T47D (cell line): ENCODE results near the gene EGFLAM.

Source experiments
- DNase-seq, 2 experiments: peaks; one replicate each; pipeline versions ENCODE4 v3.0.0 to v3.0.0-alpha.2; 2011 to 2012; ENCODE audit warnings: low read depth in 1 of 2, low spot score in 1 of 2
- JUND ChIP-seq: IDR thresholded peaks from 2 replicates; pipeline ENCODE4 v1.6.1; 2012; ENCODE audit warnings: low read depth
- in situ Hi-C: cut with HindIII; loops from 2 replicates; pipeline ENCODE4 v1.10.0; 2016; ENCODE audit warnings: low sequenced_read_pairs, low pct_unique_long_range_greater_than_20kb

Gene EGFLAM

DNA sequence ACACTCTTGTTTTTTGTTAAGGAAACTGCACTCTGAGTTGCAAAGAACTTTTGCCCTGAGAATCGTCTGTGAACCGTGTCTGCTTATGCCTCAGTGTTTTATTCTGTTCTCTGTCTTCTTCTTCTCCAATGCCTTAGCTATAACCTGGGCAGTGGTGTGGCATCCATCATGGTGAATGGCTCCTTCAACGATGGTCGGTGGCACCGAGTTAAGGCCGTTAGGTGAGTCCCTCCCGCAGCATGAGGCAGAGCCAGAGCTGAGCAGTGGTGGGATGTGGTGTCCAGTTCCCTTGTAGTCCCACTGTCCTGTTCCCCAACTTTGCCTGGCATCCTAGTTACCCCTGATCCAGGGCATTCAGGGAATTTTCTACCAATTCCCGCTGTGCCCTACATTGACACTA lies 199.8 kb downstream of the EGFLAM start:
- TF ChIP-seq JUND: no peak
- in situ Hi-C loops: no loop called here
- no peak for DNase-seq

DNA sequence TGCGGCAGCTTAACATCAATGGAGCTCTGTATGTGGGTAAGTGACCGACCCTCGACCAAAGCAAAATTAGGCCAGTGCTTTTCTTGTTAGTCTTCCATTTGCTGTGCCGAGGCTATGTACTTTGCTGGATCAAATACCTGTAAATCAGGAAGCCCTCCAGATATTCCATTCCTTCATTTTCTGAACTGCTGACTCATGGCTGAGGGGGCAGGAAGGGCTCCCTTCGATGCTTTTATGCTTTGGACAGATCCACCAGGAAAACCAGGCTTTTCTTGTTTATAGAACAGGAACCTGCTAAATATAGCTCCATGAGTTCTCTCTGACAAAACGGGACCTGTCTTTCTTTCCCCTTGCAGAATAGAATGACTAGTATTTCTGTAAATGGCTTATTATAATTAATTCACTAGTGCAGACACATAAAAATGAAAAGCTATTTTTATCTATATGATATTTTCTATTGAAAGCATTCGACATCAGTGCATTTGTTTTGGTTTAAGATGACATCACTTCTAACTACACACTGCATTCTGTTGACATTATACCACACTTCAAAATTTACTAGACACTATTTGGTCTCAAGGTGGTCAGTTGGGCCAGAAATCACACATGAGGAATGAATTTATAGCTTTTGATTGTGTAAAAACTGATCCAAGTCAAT lies 204.7 kb downstream of the EGFLAM start:
- in situ Hi-C loops: no loop called here
- DNase-seq: peak in 1 of 2 experiments; percentile 38
- TF ChIP-seq JUND: no peak

DNA sequence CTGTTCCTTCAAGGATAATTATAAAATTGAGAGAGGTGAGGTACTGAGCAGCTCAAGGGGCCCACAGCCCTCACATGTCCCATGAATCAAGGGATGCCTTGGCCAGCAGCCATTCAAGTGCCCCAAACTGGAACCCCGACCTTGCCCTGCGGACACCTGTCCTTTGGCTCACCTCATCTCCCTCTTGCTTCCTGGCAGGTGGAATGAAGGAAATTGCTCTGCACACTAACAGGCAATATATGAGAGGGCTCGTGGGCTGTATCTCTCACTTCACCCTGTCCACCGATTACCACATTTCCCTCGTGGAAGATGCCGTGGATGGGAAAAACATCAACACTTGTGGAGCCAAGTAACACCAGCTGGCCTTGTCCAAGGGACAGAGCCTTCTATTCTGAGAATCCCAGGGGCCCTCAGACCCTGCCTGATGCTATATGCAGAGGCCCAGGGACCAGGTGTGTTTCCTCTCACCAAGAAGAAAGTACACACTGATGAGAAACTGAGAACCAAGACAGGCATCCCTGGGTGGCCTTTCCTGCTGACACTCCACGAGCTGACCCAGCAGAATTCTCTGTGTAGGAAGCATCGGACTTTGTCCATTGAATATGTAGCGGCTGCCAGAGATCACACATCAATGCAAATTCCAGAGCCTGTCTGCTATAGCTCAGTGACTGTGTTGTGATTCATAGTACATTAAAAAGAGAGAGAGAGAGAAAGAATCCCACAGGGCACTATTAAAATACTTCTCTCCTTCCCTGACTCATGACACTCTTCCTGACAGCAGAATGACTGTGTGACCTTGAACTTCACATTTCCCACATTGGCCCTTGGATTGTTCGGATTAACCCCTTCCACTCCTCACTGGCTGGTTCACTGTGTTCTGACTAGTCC lies 205.5 kb downstream of the EGFLAM start:
- peak in 1 of 2 experiments; percentile 34 for DNase-seq
- no peak for TF ChIP-seq JUND
- in situ Hi-C loops: no loop called here

DNA sequence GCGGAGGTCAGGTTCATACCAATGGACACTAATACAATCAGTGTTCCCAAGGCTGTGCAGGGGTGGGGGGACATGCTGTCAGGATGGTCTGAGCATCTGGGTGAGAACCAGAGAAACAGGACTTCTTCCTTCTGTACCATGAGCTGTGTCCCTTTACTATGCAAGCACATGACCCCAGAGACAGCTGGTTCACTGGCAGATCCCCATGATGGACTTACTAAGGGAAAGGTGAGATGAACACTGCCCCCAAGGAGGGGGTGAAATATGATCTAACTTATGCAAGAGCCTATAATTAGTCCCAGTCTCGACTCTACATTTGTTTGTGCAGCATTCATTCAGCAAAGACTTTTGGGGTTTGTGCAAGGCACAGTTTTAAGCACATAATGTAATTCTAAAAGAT lies 206.7 kb downstream of the EGFLAM start:
- no peak for TF ChIP-seq JUND
- no peak for DNase-seq
- in situ Hi-C loops: no loop called here

DNA sequence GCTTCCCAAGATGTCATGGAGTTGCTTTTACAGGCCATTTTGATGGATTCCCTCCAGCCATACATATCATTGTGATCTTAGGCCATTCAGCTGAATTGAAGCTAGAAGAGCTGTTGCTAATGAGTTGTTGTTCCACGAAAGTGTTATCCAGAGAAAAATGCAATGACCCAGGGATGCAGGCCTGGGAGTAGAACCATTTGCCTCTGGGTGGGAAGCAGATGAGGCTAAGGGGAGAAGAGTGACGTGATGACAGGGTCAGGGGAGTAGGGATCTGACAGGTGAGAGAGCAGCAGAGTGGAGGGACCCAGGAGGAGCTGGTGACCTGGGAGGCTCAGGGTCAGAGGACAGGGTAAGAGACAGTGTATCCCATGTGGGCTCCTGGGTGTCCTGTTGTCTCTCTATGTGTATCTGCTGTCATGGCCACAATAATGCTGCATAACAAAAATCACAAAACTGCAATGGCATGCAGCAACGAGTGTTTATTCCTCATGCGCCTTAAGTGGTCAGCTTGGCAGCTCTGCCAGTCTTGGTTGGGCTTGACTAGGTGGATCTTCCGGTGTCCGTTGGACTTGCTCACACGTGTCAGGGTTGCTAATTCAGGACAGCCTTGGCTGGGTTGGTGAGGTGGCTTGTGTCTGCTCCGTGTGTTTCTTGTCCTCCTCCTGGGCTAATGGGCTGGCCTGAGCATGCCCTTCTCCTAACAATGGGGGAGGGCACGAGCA lies 207.5 kb downstream of the EGFLAM start:
- in situ Hi-C loops: no loop called here
- no peak for TF ChIP-seq JUND
- no peak for DNase-seq

DNA sequence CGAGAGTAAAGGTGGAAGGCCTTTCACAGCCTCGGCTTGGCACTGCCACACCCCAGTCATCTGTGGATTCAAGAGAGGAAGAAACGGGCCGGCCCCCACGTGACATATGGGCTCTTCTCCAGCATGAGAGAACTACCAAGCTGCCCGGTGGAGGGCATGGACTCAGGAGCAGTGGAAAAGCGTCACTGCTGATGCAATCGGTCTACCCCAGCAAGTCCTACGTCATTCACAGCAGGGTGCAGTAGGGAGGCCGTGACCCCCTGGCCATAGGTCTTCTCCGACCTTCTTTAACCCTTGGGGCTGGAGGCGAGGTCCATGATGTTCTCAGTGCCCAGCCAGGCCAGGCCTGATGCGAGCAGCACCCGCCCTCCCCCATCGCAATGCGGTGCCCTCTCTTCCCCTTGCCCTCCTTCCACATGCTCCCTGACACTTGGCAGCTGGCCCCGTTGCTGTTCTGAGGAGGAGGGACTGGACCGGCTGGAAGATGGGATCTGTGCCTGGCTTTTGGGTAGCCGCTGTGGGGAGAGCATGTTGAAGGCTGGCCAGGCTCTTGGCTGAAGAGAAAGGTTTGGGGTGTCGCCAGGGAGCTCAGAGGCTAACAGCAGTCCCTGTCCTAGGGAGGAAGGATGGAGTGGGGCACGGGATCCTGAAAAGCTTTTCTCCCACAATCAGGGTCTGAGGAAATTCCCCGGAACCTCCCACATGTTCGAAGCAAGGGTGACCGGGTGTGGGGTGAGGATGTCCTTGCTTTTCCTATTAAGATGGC lies 208.2 kb downstream of the EGFLAM start:
- in situ Hi-C loops: no loop called here
- TF ChIP-seq JUND: no peak
- DNase-seq: no peak

DNA sequence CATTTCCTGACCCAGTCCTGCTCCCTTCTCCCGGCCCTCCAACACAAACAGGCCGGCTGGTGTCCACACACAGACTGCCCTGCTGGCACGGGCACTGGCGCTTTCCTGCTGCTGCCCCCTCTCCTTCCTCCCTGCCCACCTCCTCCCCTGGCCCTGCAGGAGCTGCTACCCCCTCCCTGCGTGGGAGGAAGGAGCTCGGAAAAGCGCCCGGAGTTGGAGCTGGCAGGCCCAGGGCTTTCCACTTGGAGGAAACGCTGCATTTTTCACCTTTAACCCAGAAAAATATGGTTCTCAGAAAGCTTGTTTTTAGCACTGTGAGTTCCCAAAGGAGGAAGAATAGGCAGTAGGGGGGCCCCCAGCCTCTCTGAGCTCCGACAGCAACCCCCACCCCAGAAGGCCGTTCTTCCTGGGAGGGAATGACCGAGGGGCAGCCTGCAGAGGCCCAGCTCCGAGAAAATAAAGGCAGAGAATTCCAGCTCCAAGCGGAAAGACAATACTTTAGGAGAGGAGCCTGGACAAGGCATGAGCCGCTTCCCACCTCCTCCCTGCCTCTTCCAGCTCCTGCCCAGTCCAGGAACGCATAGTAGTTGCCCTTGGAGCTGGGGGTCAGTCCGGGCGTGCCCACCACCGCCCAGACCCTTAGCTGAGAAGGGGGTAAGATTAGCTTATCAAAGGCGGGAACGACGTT lies 209.1 kb downstream of the EGFLAM start:
- in situ Hi-C loops: no loop called here
- TF ChIP-seq JUND: no peak

DNA sequence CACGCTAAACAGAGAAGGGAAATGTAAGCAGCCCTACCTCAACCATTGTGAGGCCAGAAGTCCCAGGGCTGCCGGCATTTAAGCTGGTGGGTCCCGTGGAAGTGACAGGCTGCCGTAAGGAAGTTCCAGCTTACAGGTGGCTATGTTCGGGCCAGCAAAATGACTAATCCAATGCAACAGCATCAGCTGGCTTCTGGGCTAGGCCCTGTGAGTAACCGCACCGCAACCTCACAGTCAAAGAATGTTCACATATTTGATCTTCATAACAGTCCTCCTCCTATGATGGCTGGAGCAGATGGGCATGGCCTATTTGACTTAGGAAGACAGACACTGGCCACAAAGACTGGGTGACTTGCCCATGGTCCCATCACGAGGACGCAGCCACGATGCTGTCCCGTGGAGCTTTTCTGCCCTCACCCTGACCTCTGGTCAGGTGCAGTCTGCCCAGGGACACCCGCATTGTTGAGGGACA lies 209.9 kb downstream of the EGFLAM start:
- in situ Hi-C loops: no loop called here
- no peak for DNase-seq
- TF ChIP-seq JUND: no peak

More for the DNA sequence above, 209.1 kb downstream of the EGFLAM start:
- DNase-seq: no peak

DNA sequence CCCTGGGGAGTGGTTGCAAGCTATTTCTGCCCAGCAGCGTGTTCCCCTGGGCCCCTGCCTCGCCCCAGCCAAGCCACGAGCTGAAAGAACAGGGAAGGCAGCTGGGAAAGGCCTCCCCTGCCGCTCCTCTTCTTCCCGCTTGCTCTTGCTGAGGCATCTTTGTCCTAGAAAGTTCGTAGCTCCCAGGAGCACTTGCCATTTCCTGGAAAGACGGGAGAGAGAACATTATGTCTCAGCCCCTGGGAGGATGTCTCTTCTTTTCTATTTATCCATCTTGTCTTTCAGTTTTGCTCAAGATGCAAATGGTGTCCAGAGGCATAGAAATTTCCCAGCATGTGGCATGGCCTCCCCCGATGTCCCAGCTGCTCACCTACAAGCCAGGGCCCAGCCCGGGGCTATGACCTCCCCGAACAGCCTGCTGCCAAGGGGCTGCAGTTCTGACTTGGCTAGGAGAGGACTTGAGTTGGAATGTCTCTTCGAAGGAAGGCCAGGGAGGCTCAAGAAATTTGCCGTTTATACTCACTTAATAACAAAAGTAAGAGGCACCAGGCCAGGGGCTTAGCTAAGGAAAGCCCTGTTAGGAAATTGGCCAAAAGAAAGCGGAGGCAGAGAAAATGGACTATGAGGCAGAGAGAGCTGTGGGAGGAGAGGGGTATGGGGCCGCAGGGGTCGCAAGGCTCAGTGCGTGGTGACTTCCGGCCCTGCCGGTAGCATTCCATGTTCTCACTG lies 210.8 kb downstream of the EGFLAM start:
- DNase-seq: no peak
- no peak for TF ChIP-seq JUND
- in situ Hi-C loops: no loop called here

DNA sequence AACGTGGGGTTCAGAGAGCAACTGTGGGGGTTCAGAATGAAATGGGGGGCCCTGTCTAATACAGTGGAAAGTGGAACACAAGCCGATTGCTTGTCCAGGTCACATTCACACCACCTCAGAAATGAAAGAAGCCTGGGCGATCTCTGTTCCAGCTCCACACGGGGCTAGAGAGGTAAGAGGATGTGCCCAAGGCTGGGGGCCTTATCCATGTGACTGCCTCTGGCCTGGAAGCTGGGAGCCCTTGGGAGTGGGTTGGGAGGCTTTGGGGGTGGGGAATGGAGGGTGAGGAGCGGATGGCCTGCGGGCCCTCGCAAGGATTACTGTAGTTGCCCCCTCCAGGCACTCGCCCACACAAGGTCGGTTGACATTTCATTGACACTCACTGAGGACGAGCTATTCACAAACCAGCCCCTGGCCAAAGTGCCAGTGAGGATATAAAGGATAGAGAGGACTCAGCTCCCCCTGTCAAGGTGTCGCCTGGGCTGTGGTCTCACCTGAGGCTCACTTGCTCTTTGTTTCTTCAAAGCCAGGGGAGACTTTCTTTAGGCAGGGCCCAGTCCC lies 211.4 kb downstream of the EGFLAM start:
- no peak for DNase-seq
- no peak for TF ChIP-seq JUND
- in situ Hi-C loops: no loop called here

DNA sequence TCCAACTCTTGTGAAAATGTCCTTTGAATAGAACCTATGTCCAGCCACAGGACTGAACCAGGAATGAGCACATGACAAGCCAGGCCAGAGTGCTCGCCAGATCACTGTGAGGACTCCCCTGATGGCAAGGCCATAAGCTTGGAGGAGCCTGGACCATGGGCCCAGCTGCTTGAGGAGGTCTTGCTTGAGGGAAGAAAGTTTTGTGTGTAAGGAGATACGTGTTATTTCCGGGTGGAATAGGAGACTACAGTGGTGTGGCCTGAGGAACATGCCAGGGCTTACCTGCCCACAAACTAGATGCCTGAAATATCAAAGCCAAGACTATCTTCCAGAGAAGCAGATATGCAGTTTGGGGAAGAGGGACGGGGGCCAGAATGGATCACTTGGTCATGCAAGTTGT lies 213.3 kb downstream of the EGFLAM start:
- DNase-seq: no peak
- in situ Hi-C loops: no loop called here
- no peak for TF ChIP-seq JUND
